ENCODE data around the gene ARID2. TPM values are rescaled to one million over a fixed set of nuclear protein-coding genes. Genes with fewer than 3 reads are reported as not detected.

ARID2 gene
- total RNA-seq, 1 donor from 2014 or later: 24.2 TPM

DNA sequence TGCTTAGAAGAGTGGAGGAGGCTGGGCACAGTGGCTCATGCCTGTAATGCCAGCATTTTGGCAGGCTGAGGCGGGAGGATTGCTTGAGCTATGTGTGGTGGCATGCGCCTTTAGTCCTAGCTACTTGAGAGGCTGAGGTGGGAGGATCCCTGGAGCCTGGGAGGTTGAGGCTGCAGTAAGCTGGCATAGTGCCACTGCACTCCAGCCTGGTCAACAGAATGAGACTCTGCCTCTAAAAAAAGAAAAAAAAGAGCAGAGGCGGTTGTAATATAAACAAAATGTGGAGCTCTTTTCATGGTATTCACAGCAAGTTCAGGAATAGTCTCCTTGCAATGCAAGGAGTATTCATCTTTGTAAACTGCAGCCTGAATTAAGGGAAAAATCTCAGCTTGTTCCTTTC, 27.2 kb downstream of the ARID2 start:
- DNase-seq (ENCODE audit: low spot score): no peak
- intact Hi-C loops (cut with DNase I): no loop called here

DNA sequence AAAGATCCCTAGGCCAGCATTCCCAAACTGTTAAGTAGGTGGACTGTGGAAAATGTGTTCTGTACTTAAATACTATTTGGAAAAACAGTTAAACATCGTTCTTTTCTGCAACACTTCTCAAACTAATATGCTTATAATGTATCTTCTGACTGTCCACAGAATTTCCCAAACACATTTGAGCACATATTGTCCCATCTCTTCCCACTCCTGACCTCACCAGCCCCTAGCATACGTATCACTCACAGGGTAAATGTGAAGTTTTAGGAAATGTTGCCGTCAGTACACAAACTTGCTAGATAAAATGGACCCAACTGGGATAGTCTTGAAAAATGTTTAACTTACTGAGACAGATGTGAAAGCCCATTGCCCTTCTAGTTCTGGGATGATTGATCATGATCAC, 27.7 kb downstream of the ARID2 start:
- intact Hi-C loops (cut with DNase I): no loop called here
- DNase-seq (ENCODE audit: low spot score): no peak

DNA sequence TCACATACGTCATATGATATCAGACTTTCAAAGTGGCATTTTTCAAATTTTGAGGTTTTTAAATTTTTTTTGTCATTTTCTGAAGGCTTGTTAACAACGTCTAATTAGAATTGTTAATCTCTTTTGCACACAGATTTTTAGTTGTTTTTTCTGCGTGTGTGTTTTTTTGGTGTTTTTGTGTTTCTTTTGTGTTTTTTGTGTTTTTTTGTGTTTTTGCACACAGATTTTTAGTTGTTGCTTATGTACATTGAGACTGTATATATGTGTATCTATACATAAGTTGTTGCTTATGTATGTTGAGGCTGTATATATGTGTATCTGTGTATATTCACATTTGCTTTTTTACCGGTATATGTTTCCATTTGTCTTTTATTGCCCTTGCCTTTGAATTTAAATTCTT, 30.8 kb downstream of the ARID2 start:
- no peak for DNase-seq (ENCODE audit: low spot score)
- intact Hi-C loops (cut with DNase I): no loop called here

DNA sequence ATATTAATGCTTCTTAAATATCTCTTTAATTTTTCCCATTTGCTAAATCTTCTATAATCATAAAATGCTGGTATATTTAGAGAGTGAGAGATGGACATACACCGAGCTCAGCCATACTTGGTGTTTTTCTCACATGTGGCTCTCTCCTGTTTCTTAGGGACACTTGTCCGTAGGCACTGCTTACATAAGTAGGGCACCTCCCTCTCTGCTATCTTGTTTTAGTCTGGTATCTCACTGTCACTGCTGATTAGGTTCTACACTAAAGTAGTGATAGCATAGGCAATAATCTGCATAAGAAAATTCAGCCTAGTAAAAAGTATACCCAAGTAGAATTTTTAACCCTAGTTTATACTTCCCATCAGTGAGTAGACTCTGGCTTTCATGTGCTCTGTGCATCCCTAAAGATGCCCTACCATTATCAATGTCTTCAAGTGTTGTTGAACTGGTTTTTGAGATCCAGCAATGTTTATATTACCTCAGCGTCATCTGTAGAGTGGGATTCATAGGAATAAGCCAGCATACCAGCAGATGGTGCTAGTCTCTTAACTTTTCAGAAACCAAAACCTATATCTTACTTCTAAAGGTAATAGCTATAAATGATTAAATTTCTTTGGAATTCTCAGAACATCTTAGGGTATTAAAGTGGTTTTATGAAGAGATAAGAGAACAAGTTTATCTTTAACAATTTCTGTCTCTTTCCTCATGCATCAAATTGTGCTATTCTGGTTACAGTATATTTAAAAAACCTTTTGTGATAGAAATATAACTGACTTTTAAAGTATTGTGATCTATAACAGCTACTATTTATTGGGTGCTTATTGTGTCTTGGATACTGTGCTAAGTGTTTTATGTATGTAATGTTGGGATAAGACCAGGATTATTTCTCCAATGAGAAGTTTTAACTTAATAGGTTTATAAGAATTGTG, 32.9 kb downstream of the ARID2 start:
- DNase-seq (ENCODE audit: low spot score): no peak

DNA sequence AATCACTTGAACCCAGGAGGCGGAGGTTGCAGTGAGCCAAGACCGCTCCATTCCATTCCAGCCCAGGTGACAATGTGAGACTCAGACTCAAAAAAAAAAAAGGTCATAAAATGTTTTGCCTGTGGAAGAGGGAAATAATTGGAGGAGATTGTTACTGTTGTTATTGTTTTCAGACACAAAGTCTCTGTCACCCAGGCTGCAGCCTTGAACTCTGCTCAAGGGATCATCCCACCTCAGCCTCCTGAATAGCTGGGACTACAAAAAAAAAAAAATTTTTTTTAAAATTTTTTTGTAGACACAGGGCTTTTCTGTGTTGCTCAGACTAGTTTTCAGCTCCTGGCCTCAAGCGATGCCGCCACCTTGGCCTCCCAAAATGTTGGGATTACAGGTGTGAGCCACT, 33.9 kb downstream of the ARID2 start:
- no peak for DNase-seq (ENCODE audit: low spot score)
- intact Hi-C loops (cut with DNase I): no loop called here

More for the DNA sequence above, 32.9 kb downstream of the ARID2 start:
- intact Hi-C loops (cut with DNase I): no loop called here

DNA sequence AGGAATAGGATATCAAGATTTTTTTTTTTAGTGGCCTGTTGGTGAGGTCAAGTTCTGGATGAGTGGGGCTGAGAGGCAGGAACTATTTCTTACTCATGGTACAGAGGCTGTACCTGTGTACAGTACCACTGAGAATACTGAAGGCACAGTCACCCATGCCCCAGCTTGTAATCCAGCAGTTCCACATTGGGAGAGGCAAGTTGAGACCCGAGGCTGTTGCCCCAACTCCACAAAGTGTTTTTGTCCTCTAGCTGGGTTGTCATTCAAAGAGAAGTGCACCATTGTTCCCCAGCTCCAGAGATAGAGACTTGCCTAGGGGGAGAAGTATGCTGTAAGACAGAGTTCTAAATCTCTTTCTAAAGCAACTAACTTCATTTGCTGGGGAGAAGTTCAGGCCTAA, 38.7 kb downstream of the ARID2 start:
- intact Hi-C loops (cut with DNase I): no loop called here
- DNase-seq (ENCODE audit: low spot score): no peak

DNA sequence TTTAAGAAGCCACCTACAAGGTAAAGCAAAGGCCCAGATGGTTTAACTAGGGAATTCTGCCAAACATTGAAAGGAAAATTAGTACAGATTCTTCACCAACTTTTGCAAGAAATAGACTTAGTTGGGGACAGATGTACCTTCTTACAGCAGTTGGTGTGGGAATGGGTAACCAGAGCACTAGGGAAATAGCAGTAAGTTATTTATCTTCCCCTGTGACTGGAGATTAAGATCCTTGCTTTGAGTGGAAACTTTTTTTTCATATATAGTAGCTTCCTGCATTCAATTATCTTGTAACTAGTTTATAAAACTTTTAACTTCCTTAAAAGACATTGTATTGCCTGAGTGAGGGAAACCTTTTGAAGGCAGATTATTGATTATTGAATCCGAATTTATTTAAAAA, 44.2 kb downstream of the ARID2 start:
- DNase-seq (ENCODE audit: low spot score): no peak
- intact Hi-C loops (cut with DNase I): no loop called here

DNA sequence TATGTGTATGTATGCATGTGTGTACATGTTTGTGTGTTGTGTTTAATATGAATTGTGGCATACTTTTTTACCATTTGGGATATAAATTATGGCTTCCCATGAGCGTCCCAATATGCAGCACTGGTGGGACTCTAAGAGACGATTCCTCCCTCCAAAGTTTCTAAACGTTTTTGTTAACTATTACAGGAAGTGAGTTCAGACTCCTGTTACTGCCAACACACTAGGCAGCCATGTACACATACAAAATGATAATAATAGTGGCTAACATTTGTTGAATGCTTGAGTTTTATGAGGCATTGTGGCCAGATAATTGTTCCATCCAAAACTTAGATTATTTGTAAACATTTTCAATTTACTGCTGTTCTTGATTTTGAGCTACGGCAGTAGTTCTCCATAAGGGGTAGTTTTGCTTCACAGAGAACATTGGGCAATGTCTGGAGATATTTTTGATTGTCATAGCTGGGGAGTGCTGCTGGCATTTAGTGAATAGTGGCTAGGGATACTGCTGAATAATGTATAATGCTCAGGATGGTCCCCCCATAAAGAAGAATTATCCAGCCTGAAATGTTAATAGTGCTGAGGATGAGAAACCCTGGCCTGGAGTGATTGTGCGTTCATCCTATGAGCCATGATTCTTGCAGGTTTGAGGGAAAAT, 45.1 kb downstream of the ARID2 start:
- intact Hi-C loops (cut with DNase I): no loop called here
- no peak for DNase-seq (ENCODE audit: low spot score)

DNA sequence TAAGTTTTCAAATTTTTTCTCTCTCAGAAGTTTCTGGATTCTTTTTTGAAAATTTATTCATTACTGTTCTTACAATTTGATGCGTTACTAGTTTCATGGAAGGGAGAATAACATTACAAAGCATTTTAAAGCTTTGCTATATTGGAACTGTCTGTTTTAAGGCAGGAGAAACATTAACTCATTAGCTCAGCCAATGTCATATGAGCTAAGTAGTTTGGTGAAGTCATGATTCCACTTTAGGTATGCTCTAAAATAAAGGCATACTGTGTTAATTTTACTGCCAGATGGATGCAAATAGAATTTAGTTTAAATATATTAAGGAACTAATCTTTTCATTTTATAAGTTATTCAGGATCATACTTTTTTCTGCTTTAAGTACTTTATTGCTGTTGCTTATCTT, 46.0 kb downstream of the ARID2 start:
- no peak for DNase-seq (ENCODE audit: low spot score)
- intact Hi-C loops (cut with DNase I): no loop called here

DNA sequence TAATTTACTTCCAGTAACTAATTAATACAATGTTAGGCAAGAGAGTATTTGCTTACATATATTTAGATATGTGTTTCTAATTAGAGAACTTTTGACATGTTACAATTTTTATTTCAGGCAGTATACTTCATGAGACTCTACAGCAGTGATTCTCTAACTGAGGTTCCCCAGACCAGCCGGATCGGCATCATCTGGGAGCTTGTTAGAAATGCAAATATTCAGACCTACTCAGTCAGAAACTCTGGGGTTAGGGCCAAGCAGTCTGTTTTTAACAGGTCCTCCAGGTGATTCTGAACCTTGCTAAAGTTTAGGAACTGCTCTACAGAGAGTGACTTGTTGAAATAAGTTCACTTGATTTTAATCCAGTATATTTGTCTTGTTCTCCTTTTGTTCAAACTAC, 46.5 kb downstream of the ARID2 start:
- intact Hi-C loops (cut with DNase I): no loop called here
- no peak for DNase-seq (ENCODE audit: low spot score)

DNA sequence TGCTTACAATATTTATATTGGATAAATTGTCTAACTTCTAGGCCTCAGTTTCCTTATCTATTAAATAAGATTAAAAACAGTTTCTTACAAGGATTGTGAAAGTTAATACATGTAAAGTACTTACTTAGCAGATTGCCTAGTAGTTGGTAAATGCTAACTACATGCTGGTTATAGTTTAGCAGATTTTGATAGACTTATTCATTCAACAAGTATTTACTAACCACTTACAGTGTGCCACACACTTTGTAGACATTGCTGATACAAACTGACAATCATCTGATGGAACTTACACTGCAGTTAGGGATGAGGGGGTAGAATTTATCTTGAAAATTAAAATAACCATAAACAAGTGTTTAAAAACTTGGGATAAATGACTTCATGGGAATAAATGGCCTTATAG, 50.4 kb downstream of the ARID2 start:
- no peak for DNase-seq (ENCODE audit: low spot score)
- intact Hi-C loops (cut with DNase I): no loop called here

DNA sequence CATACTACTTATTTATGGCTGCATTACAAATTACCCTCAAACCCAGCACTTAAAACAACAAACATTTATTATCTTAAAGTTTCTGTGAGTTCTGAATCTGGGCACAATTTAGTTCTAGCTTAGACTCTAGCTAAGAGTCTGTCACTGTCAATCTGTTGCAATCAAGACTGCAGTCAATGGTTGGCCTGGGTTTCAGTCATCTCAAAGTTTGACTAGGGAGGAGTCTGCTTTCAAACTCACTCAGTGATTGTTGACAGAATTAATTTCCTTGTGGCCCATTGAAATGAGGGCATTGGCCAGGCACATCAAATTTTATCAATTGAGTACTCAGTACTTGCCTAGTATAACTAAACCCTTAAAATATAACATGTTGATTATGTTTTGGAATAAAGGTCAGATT, 51.6 kb downstream of the ARID2 start:
- no peak for DNase-seq (ENCODE audit: low spot score)
- intact Hi-C loops (cut with DNase I): no loop called here

DNA sequence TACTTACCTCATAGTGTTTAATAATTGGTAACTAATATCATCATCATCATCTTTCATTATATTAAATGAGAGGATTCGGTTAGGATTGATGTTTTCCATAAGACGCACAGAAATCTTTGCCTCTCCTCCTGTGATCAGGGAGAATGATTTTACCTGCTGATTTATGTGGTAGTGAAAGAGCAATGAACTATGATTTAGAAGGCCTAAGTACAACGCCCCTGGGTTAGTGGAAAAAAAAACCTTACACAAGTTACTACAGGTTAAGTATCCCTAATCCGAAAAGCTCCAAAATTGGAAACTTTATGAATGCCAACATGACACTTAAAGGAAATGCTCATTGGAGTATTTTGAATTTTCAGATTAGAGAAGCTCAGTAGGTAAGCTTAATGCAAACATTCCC, 55.8 kb downstream of the ARID2 start:
- no peak for DNase-seq (ENCODE audit: low spot score)
- intact Hi-C loops (cut with DNase I): no loop called here

DNA sequence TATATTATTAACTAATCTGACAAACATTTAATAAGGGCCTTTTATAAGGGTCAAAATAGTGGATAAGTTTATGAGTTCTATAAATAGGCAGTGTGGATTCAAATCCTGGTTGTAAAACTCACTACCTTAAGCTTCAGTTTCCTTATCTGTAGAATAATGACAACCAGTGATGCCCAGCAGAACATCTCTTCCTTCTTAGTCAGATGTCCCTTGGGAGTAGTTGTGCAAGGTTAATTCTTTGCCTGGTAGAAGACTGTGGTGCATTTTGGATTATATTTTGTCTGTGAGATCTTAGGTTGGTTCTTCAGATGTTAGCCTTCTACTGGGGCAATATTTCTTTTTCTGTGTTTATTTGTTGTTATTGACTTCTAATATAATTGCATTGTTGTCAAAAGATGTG, 59.5 kb downstream of the ARID2 start:
- DNase-seq (ENCODE audit: low spot score): no peak
- intact Hi-C loops (cut with DNase I): no loop called here

DNA sequence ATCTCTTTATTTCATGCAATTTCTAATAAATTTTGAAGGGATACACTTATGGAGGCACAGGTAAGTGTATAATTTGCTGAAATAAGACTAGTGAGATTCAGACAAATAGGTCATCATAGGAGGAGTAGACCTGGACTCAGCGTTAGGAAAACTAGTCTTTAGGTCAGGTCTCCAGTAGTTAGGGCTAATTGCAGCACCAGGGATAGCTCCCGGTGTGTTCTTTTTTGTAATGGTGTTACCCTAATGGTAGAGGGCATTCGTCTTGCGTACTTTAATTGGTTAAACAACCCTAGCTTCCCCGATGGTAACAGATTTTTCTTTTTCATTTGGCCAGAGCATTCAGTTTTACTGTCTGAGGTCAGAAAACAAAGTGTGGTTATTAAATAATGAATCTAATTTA, 64.9 kb downstream of the ARID2 start:
- DNase-seq (ENCODE audit: low spot score): no peak
- intact Hi-C loops (cut with DNase I): no loop called here

DNA sequence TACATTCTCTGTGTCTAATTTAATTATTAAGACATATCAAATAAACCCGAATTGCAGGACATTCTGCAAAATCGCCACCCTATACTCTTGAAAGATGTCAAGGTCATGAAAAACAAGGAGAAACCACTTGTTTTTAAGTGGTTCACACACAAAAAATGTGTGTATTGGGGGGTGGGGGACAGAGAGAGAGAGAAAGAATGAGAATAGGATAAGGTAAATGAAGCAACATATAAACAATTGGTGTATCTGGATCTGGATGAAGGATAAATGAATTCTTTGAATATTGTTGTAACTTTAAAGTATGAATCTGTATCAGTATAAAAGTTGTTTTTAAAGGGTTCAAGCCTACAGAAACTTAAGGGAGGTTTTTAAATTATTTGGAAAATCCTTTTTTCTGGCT, 72.1 kb downstream of the ARID2 start:
- DNase-seq (ENCODE audit: low spot score): no peak
- intact Hi-C loops (cut with DNase I): no loop called here

DNA sequence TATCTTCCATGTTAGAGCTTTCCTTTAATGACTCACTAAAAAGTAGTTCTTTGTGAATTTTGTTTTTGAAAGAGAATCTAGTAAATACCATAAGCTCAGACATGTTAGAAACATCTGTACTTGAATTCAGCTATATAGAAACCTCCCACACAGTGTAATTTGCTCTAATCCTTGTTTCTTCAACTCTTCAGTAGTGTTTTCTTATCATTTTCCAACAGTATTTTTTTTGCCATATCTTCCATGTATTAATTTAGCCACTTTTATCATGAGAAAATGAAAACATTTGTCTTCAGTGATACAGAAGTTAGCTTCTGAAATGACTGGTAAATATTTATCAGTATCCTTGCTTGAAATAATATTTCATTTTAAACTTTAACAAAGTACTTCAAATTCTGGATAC, 73.6 kb downstream of the ARID2 start:
- intact Hi-C loops (cut with DNase I): no loop called here
- no peak for DNase-seq (ENCODE audit: low spot score)

DNA sequence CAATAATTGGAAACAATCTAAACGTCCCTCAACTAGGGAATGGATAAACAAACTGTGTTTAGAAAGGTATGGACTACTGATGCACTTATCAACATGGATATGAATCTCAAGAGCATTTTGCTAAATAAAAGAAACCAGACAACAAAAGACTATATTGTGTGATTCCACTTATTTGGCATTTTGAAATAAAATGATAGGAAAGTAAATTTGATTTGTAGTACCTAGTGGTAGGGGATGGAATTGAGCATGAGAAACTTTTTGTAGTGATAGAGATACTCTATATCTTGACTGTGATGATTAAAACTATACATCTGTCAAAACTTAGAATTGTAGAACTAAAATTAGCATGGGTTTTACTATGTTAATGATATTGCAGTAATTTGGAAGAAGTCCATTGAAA, 87.1 kb downstream of the ARID2 start:
- no peak for DNase-seq (ENCODE audit: low spot score)
- intact Hi-C loops (cut with DNase I): no loop called here

DNA sequence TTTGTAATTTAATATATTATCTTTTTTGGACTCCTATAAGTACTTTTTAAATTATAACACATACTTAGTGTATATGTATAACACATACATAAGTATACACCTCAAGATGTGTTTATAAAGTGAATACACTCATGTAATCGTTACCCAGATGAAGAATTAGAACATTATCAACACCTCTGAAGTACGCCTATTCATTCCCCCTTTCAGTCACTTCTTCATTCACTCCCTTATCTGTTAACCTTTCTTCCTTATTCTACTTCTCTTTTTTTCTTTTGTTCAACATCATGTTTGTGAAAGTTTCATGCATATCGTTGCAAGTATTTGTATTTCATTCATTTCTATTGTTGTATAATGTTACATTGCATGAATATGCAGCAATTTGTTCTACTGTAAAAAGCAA, 98.5 kb downstream of the ARID2 start:
- no peak for DNase-seq (ENCODE audit: low spot score)
- intact Hi-C loops (cut with DNase I): no loop called here

DNA sequence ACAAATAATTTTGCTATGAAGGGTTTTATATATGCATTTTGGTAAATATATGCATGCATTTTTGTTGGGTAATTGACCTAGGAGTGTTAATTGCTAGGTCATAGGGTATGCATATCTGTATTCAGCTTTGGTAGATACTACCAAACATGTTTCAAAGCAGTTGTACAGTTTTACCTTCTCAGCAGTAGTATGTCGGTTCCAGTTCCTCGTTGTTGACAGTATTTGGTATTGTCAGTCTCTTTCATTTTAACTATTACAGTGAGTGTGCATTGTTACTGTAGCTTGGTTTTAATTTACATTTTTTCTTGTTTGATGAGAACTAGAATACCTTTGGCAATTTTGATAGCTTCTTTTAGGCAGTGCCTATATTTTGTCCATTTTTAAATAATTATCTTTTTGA, 98.9 kb downstream of the ARID2 start:
- no peak for DNase-seq (ENCODE audit: low spot score)
- intact Hi-C loops (cut with DNase I): no loop called here

DNA sequence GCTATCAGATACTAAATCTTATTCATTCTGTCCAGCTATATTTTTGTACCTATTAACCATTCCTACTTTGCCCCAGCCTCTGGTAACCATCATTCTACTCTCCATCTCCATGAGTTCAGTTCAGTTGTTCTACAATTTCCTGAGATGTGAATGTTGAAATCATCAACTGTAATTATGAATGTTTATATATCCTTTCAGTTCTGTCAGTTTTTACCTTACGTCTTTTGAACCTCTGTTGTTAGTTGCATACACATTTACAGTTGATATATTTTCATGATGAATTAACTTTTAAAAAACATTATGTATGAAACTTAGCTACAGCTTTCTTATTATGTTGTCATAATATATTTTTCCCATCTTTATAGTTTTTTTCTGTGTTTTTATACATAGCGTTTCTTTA, 102.1 kb downstream of the ARID2 start:
- intact Hi-C loops (cut with DNase I): no loop called here
- no peak for DNase-seq (ENCODE audit: low spot score)

All from cardiac septum (tissue), 1 donor.